Activated naive CD8-positive, alpha-beta T cell treated with anti-CD3 and anti-CD28 coated beads for 36 hours (primary cell): ENCODE results near the gene MYCN. TPM values are rescaled to one million over a fixed set of nuclear protein-coding genes. Genes with fewer than 3 reads are reported as not detected.

Experiments
- DNase-seq: peaks from one replicate; pipeline ENCODE4 v3.0.0; 2021
- H3K27ac Mint-ChIP-seq: one replicate; pipeline ENCODE4 v1.8.0; 2022; ENCODE audit warnings: mild to moderate bottlenecking, moderate library complexity, mixed read lengths
- H3K27me3 Mint-ChIP-seq: one replicate; pipeline ENCODE4 v1.8.0; 2022; ENCODE audit warnings: mild to moderate bottlenecking, mixed read lengths
- H3K36me3 Mint-ChIP-seq: one replicate; pipeline ENCODE4 v1.8.0; 2021; ENCODE audit warnings: mild to moderate bottlenecking, mixed read lengths
- H3K4me1 Mint-ChIP-seq: one replicate; pipeline ENCODE4 v1.8.0; 2021; ENCODE audit warnings: mixed read lengths
- H3K4me3 Mint-ChIP-seq: one replicate; pipeline ENCODE4 v1.8.0; 2022; ENCODE audit warnings: mild to moderate bottlenecking, moderate library complexity, mixed read lengths
- H3K9me3 Mint-ChIP-seq: one replicate; pipeline ENCODE4 v1.8.0; 2022; ENCODE audit warnings: mixed read lengths
- total RNA-seq, 2 experiments: library from RNA; stranded (reverse); gene quantifications; one replicate each; pipeline ENCODE4 v1.2.3, GENCODE V29; 2021

MYCN gene
- under 1 TPM in 1 of 2 experiments, not detected in 1; 0.16 TPM for total RNA-seq

- peak; percentile 55 for DNase-seq
- H3K4me3 Mint-ChIP-seq: peak within 1 kb of the TSS; percentile 77
- peaks cover 22% of the 10 kb centered on the region for H3K4me1 Mint-ChIP-seq
- no peaks in the 10 kb centered on the region for H3K36me3 Mint-ChIP-seq
- peaks cover 66% of the 10 kb centered on the region for H3K27me3 Mint-ChIP-seq
- no peaks in the 10 kb centered on the region for H3K9me3 Mint-ChIP-seq
- H3K27ac Mint-ChIP-seq: no peak within 1 kb of the TSS
Measured at GRCh38 chr2:15939854-15940660, at the start of gene MYCN. TSS of gene MYCN (plus strand) at chr2:15940550. CDS start at chr2:15942065, 1,515 bp downstream.

GRCh38 chr2:15890936-15891905, 49.1 kb upstream of the MYCN start:
- Mint-ChIP-seq H3K27ac (no peak overlapping the region), H3K36me3 (no peaks in the 10 kb centered on the region)

GRCh38 chr2:15892151-15892880, 48.0 kb upstream of the MYCN start:
- H3K27ac Mint-ChIP-seq: no peak overlapping the region
- H3K36me3 Mint-ChIP-seq: no peaks in the 10 kb centered on the region
- H3K9me3 Mint-ChIP-seq: peaks cover 5% of the 10 kb centered on the region
- no peaks in the 10 kb centered on the region for H3K4me1 Mint-ChIP-seq
- DNase-seq: no peak
- peaks cover 4% of the 10 kb centered on the region for H3K27me3 Mint-ChIP-seq
- H3K4me3 Mint-ChIP-seq: no peak overlapping the region

More at GRCh38 chr2:15890936-15891905, 49.1 kb upstream of the MYCN start:
- Mint-ChIP-seq H3K4me1 (no peaks in the 10 kb centered on the region), H3K9me3 (no peaks in the 10 kb centered on the region), H3K27me3 (peaks cover 4% of the 10 kb centered on the region), H3K4me3 (no peak overlapping the region)
- DNase-seq: no peak

- Mint-ChIP-seq H3K4me1 (no peaks in the 10 kb centered on the region), H3K36me3 (no peaks in the 10 kb centered on the region), H3K4me3 (no peak overlapping the region), H3K27me3 (peaks cover 4% of the 10 kb centered on the region), H3K27ac (no peak overlapping the region), H3K9me3 (peaks cover 12% of the 10 kb centered on the region)
- DNase-seq: no peak
Measured at GRCh38 chr2:15893085-15893484, 47.3 kb upstream of the MYCN start.

GRCh38 chr2:15893689-15894480, 46.5 kb upstream of the MYCN start:
- no peak for DNase-seq
- no peak overlapping the region for H3K27ac Mint-ChIP-seq
- H3K4me3 Mint-ChIP-seq: no peak overlapping the region
- no peaks in the 10 kb centered on the region for H3K36me3 Mint-ChIP-seq
- H3K27me3 Mint-ChIP-seq: peaks cover 4% of the 10 kb centered on the region
- H3K4me1 Mint-ChIP-seq: no peaks in the 10 kb centered on the region
- H3K9me3 Mint-ChIP-seq: peaks cover 13% of the 10 kb centered on the region

- no peak for DNase-seq
- peaks cover 13% of the 10 kb centered on the region for H3K9me3 Mint-ChIP-seq
- H3K36me3 Mint-ChIP-seq: no peaks in the 10 kb centered on the region
- H3K27ac Mint-ChIP-seq: no peak overlapping the region
- no peak overlapping the region for H3K4me3 Mint-ChIP-seq
- no peaks in the 10 kb centered on the region for H3K4me1 Mint-ChIP-seq
- H3K27me3 Mint-ChIP-seq: peaks cover 4% of the 10 kb centered on the region
Measured at GRCh38 chr2:15894481-15895144, 45.7 kb upstream of the MYCN start.

- Mint-ChIP-seq H3K27me3 (peaks cover 4% of the 10 kb centered on the region), H3K4me3 (no peak overlapping the region), H3K9me3 (peaks cover 13% of the 10 kb centered on the region), H3K27ac (no peak overlapping the region), H3K4me1 (no peaks in the 10 kb centered on the region), H3K36me3 (no peaks in the 10 kb centered on the region)
- no peak for DNase-seq
Measured at GRCh38 chr2:15895615-15896469, 44.5 kb upstream of the MYCN start.

GRCh38 chr2:15896859-15897258, 43.5 kb upstream of the MYCN start:
- H3K9me3 Mint-ChIP-seq: peaks cover 16% of the 10 kb centered on the region
- H3K27me3 Mint-ChIP-seq: peaks cover 4% of the 10 kb centered on the region
- H3K36me3 Mint-ChIP-seq: no peaks in the 10 kb centered on the region
- H3K4me3 Mint-ChIP-seq: no peak overlapping the region
- H3K4me1 Mint-ChIP-seq: no peaks in the 10 kb centered on the region
- DNase-seq: no peak
- H3K27ac Mint-ChIP-seq: no peak overlapping the region

GRCh38 chr2:15897431-15898098, 42.8 kb upstream of the MYCN start:
- H3K4me1 Mint-ChIP-seq: no peaks in the 10 kb centered on the region
- no peak for DNase-seq
- H3K36me3 Mint-ChIP-seq: no peaks in the 10 kb centered on the region
- no peak overlapping the region for H3K4me3 Mint-ChIP-seq
- no peak overlapping the region for H3K27ac Mint-ChIP-seq
- peaks cover 16% of the 10 kb centered on the region for H3K9me3 Mint-ChIP-seq
- peaks cover 3% of the 10 kb centered on the region for H3K27me3 Mint-ChIP-seq

GRCh38 chr2:15899327-15899612, 41.1 kb upstream of the MYCN start:
- H3K27me3 Mint-ChIP-seq: no peaks in the 10 kb centered on the region
- H3K4me3 Mint-ChIP-seq: no peak overlapping the region
- no peak overlapping the region for H3K27ac Mint-ChIP-seq
- peaks cover 16% of the 10 kb centered on the region for H3K9me3 Mint-ChIP-seq
- no peaks in the 10 kb centered on the region for H3K36me3 Mint-ChIP-seq
- DNase-seq: no peak
- H3K4me1 Mint-ChIP-seq: no peaks in the 10 kb centered on the region

GRCh38 chr2:15899751-15900493, 40.4 kb upstream of the MYCN start:
- no peaks in the 10 kb centered on the region for H3K36me3 Mint-ChIP-seq
- H3K27ac Mint-ChIP-seq: no peak overlapping the region
- H3K4me1 Mint-ChIP-seq: no peaks in the 10 kb centered on the region
- no peak overlapping the region for H3K4me3 Mint-ChIP-seq
- H3K27me3 Mint-ChIP-seq: no peaks in the 10 kb centered on the region
- no peak for DNase-seq
- H3K9me3 Mint-ChIP-seq: peaks cover 16% of the 10 kb centered on the region

- Mint-ChIP-seq H3K36me3 (no peaks in the 10 kb centered on the region), H3K9me3 (peaks cover 16% of the 10 kb centered on the region), H3K4me1 (no peaks in the 10 kb centered on the region), H3K27me3 (peaks cover 2% of the 10 kb centered on the region), H3K27ac (no peak overlapping the region), H3K4me3 (no peak overlapping the region)
- no peak for DNase-seq
Measured at GRCh38 chr2:15901095-15901807, 39.1 kb upstream of the MYCN start.
